Measurements from ENCODE around the gene CHPT1. TPM values are rescaled to one million over a fixed set of nuclear protein-coding genes. Genes with fewer than 3 reads are reported as not detected.
A peak's percentile ranks its signal among the peaks of the same experiment; 100 is the strongest.

The CHPT1 gene
- total and polyA plus RNA-seq, 9 of the 15 experiments (the other 6 are each of a cell fraction or from before 2014, with no cell fraction given): 15.3 to 210 (median 91.9) TPM

DNA sequence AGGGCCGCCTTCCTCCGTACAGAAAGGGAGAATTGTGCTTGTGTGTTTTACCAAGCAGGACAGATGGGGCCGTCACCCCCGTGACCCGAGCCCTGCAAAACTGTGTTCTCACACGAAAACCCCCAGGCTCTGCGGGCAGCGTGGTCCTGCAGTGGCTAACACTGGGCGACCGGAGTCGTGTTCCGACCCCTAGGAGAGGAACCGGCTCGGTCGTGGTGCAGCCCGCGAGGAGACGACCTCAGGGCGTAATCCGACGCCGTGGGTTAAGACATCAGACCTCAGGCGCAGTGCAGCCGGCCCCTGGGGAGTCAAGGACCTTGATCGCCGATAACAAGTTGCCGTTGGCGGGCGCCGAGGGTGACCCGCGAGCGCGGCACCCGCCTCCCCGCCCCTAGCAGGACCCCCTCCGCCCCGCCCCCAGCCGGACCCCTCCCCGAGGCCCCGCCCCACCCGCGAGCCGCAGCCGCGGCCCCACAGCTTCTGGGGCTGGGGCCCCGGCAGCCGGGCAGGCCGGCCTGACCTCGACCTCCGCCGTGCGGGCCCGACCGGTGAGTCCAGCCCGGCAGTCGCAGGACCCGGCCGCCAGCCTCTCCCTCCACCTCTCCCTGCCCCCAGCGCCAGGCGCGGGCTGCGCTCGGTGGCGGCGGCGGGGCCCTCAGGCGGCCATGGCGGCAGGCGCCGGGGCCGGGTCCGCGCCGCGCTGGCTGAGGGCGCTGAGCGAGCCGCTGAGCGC lies at the start of gene CHPT1 (continued):
- TF ChIP-seq, protein P1, sequence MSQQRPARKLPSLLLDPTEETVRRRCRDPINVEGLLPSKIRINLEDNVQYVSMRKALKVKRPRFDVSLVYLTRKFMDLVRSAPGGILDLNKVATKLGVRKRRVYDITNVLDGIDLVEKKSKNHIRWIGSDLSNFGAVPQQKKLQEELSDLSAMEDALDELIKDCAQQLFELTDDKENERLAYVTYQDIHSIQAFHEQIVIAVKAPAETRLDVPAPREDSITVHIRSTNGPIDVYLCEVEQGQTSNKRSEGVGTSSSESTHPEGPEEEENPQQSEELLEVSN (IDR thresholded peaks at IDR 0.05; ENCODE audit: borderline replicate concordance in 1 of 2, extremely low read depth in 1 of 2, insufficient read depth in 1 of 2, insufficient read length in 1 of 2, low read depth in 1 of 2, low read length in 1 of 2, poor library complexity in 1 of 2, severe bottlenecking in 1 of 2): peak in 1 of 2 experiments; percentile 47
- TF ChIP-seq, protein P2, sequence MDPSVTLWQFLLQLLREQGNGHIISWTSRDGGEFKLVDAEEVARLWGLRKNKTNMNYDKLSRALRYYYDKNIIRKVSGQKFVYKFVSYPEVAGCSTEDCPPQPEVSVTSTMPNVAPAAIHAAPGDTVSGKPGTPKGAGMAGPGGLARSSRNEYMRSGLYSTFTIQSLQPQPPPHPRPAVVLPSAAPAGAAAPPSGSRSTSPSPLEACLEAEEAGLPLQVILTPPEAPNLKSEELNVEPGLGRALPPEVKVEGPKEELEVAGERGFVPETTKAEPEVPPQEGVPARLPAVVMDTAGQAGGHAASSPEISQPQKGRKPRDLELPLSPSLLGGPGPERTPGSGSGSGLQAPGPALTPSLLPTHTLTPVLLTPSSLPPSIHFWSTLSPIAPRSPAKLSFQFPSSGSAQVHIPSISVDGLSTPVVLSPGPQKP (CRISPR knock-in tag; IDR thresholded peaks at IDR 0.05): no peak
- TF ChIP-seq IRF2 (CRISPR knock-in tag; IDR thresholded peaks at IDR 0.05) (no peak), SMARCA5 (IDR thresholded peaks at IDR 0.05) (no peak), GMEB1 (CRISPR knock-in tag; IDR thresholded peaks at IDR 0.05) (peak; percentile 45; the same call in 1 of the 2 replicates), NR2F6 (CRISPR knock-in tag; IDR thresholded peaks at IDR 0.05) (no peak), LCOR (CRISPR knock-in tag; IDR thresholded peaks at IDR 0.05) (no peak), DEAF1 (CRISPR knock-in tag; IDR thresholded peaks at IDR 0.05) (no peak), ARID4B (CRISPR knock-in tag; IDR thresholded peaks at IDR 0.05) (no peak; the same call in 1 of the 2 replicates), NCOA4 (IDR thresholded peaks at IDR 0.05; ENCODE audit: partially characterized antibody) (no peak), ZNF217 (CRISPR knock-in tag; IDR thresholded peaks at IDR 0.05) (no peak), FIP1L1 (IDR thresholded peaks at IDR 0.05; ENCODE audit: low read depth, low read length, poor library complexity, severe bottlenecking) (no peak), SRSF1 (IDR thresholded peaks at IDR 0.05; ENCODE audit: low read depth, low read length) (no peak), BHLHE40 (IDR thresholded peaks at IDR 0.05; ENCODE audit: low read length) (peak; percentile 12; the same call in 1 of the 2 replicates), TARDBP (IDR thresholded peaks at IDR 0.05) (no peak), NCOA1 (IDR thresholded peaks at IDR 0.05; ENCODE audit: low read depth) (no peak), ZNF780A (CRISPR knock-in tag; IDR thresholded peaks at IDR 0.05) (no peak)

Measured in K562 (cell line).